ENCODE results near the gene BOC. TPM values are rescaled to one million over a fixed set of nuclear protein-coding genes. Genes with fewer than 3 reads are reported as not detected.

BOC gene
- total and polyA plus RNA-seq, 2 donors (not counting 3 experiments of a cell fraction or from before 2014, with no cell fraction given) = 0.07 TPM; not detected in 1

GRCh38 chr3:113163152-113163551 is 48.2 kb upstream of the BOC start:
- CTCF ChIA-PET = no interaction called here
- Histone ChIP-seq H3K9me1 (replicated peaks; ENCODE audit: control insufficient read depth, extremely low read depth, insufficient read depth, low read length) (no peaks in the 10 kb centered on the region), H3K4me2 (ENCODE audit: insufficient read depth, low read length) (no peak overlapping the region), H3K36me3 (ENCODE audit: control insufficient read depth in 2 of 2, extremely low read depth in 1 of 2, insufficient read depth in 2 of 2, low read length in 2 of 2) (no peaks in the 10 kb centered on the region), H3K79me2 (ENCODE audit: control insufficient read depth, insufficient read depth, low read length) (no peaks in the 10 kb centered on the region), H3K27ac (ENCODE audit: insufficient read depth, low read depth, low read length) (no peak overlapping the region), H3K9ac (replicated peaks; ENCODE audit: extremely low read depth, insufficient read depth, low read length) (no peak overlapping the region), H3K4me1 (ENCODE audit: control insufficient read depth, extremely low read depth, insufficient read depth, low read length) (no peaks in the 10 kb centered on the region), H3K4me3 (replicated peaks in 1 of 3; ENCODE audit: insufficient read depth in 1 of 3, low read depth in 1 of 3, low read length in 3 of 3) (no peak overlapping the region), H2AFZ (ENCODE audit: low read depth, low read length) (no peak overlapping the region), H4K20me1 (replicated peaks; ENCODE audit: control insufficient read depth, extremely low read depth, insufficient read depth, low read length) (no peaks in the 10 kb centered on the region), H3K9me3 (replicated peaks; ENCODE audit: control insufficient read depth, insufficient read depth, low read length) (no peaks in the 10 kb centered on the region), H3K27me3 (ENCODE audit: control insufficient read depth in 2 of 2, insufficient read depth in 2 of 2, low read length in 2 of 2) (peaks cover 0 to 7% of the 10 kb centered on the region in 2 experiments)
- intact Hi-C loops (cut with micrococcal nuclease) = no loop called here
- BruUV-seq (replicated peaks) = no TSS peak
- no peak for FAIRE-seq
- dilution Hi-C loops (cut with MboI; ENCODE audit: extremely low pct_ligation_motif_present, low sequenced_read_pairs) = no loop called here
- no peak for DNase-seq (ENCODE audit: low read depth, low spot score)
- POLR2A ChIA-PET = no interaction called here
- no peak for TF ChIP-seq MYC (IDR thresholded peaks at IDR 0.05; ENCODE audit: low read depth, low read length)
- TF ChIP-seq JUN (IDR thresholded peaks at IDR 0.05; ENCODE audit: borderline replicate concordance, insufficient read depth, insufficient read length, low read depth) = no peak
- no peak for TF ChIP-seq MAX (IDR thresholded peaks at IDR 0.05; ENCODE audit: insufficient read depth, insufficient read length)
- no peak for TF ChIP-seq GATA2 (IDR thresholded peaks at IDR 0.05; ENCODE audit: insufficient read depth, insufficient read length, low read depth, low read length)
- no peak for TF ChIP-seq CTCF (IDR thresholded peaks at IDR 0.05; ENCODE audit: extremely low read depth in 1 of 2, insufficient read depth in 1 of 2, low read depth in 1 of 2, low read length in 2 of 2)

GRCh38 chr3:113165841-113166240 is 45.5 kb upstream of the BOC start:
- no peak for DNase-seq (ENCODE audit: low read depth, low spot score)
- Histone ChIP-seq H4K20me1 (replicated peaks; ENCODE audit: control insufficient read depth, extremely low read depth, insufficient read depth, low read length) (no peaks in the 10 kb centered on the region), H3K27me3 (ENCODE audit: control insufficient read depth in 2 of 2, insufficient read depth in 2 of 2, low read length in 2 of 2) (peaks cover 0 to 7% of the 10 kb centered on the region in 2 experiments), H3K4me3 (replicated peaks in 1 of 3; ENCODE audit: insufficient read depth in 1 of 3, low read depth in 1 of 3, low read length in 3 of 3) (no peak overlapping the region), H3K79me2 (ENCODE audit: control insufficient read depth, insufficient read depth, low read length) (no peaks in the 10 kb centered on the region), H3K9me1 (replicated peaks; ENCODE audit: control insufficient read depth, extremely low read depth, insufficient read depth, low read length) (no peaks in the 10 kb centered on the region), H3K36me3 (ENCODE audit: control insufficient read depth in 2 of 2, extremely low read depth in 1 of 2, insufficient read depth in 2 of 2, low read length in 2 of 2) (no peaks in the 10 kb centered on the region), H3K27ac (ENCODE audit: insufficient read depth, low read depth, low read length) (no peak overlapping the region), H3K4me1 (ENCODE audit: control insufficient read depth, extremely low read depth, insufficient read depth, low read length) (no peaks in the 10 kb centered on the region), H2AFZ (ENCODE audit: low read depth, low read length) (no peak overlapping the region), H3K9ac (replicated peaks; ENCODE audit: extremely low read depth, insufficient read depth, low read length) (no peak overlapping the region), H3K9me3 (replicated peaks; ENCODE audit: control insufficient read depth, insufficient read depth, low read length) (no peaks in the 10 kb centered on the region), H3K4me2 (ENCODE audit: insufficient read depth, low read length) (no peak overlapping the region)
- TF ChIP-seq FOS (IDR thresholded peaks at IDR 0.05; ENCODE audit: borderline replicate concordance, insufficient read depth, low read length) = no peak
- no peak for FAIRE-seq
- CTCF ChIA-PET = interaction anchor here (1.3 kb wide), 1 partner anchor 122 kb away, joined by 3 read pairs; no protein-coding TSS in a partner anchor
- intact Hi-C loops (cut with micrococcal nuclease) = no loop called here
- POLR2A ChIA-PET = no interaction called here
- dilution Hi-C loops (cut with MboI; ENCODE audit: extremely low pct_ligation_motif_present, low sequenced_read_pairs) = no loop called here
- no TSS peak for BruUV-seq (replicated peaks)

Measured in endothelial cell of umbilical vein (primary cell).